Measurements from ENCODE around the gene ALOXE3.

DNA sequence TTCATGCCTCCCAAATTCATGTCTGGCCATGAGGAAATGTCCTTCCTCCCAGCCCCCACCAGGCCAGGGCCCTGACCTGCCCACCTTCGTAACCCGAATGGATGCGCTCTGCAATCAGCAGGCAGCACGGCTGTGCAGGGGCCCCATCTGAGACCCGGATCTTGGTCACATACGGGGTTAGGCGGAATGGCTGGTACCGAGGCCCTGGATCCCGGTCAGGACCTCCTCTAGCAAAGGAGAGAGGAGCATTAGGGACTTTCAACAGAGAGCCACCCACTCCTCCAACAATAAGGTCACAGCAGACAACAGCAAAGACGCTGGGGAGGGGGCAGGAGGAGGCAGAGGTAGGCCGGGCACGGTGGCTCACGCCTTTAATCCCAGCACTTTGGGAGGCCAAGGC lies 30.2 kb upstream of the ALOXE3 start:
- no peak for TF ChIP-seq NFIC (IDR thresholded peaks at IDR 0.05)
- TF ChIP-seq YY1 (IDR thresholded peaks at IDR 0.05; ENCODE audit: low read depth) = no peak
